Globus pallidus (tissue), 1 donor: ENCODE measurements around the gene NR3C1.

Experiments
- DNase-seq: peaks from one replicate; pipeline ENCODE4 v3.0.0-alpha.2; 2015; ENCODE audit warnings: low spot score

Gene NR3C1

DNA sequence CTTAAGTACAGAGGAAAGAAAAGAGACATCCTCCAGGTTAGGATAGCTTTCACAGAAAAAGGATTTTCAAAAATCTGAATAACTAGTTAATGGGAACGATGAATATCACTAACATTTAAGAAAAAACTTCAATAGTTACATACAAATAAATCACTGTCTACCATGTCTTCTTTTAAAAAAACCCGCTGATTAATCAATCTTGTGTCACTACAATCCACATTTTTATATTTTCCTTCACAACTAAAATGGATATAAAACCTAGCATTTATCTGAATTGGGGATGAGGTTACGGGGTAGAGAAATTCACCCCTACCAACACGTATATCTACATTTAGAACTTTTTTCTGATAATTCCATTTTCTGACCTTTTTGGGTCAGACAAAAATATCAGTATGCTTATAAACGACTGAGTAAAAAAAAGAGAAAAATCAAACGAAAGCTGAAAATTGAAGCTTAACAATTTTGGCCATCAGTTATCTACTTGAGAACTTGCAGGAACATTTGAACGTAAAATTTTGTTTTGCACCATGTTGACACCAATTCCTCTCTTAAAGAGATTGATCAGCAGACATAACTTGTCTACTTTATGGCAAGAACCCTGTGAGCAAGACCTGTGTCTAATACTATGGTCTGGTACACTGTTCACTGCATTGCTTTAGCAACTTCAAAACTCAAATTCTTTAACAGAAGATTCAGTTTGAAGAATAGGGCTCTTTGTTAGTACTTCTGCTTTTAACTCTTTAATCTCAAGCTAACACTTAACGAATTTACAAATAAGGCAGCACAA is 4.8 kb downstream of the NR3C1 start:
- peak; percentile 60 for DNase-seq

DNA sequence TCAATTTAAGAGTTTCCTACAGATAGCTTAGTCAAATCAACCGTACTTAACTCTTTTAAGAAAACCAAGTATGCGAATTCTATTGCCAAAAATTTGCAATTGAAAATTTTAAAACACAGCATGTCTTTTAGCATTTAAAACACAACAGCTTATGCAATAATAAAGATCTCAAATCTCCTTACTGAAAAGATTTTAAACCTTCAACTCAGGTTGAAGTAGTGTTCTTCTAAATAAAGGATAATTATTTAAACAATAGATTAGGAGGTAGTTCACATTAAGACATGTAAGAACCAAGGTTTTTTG is 5.5 kb downstream of the NR3C1 start:
- no peak for DNase-seq

DNA sequence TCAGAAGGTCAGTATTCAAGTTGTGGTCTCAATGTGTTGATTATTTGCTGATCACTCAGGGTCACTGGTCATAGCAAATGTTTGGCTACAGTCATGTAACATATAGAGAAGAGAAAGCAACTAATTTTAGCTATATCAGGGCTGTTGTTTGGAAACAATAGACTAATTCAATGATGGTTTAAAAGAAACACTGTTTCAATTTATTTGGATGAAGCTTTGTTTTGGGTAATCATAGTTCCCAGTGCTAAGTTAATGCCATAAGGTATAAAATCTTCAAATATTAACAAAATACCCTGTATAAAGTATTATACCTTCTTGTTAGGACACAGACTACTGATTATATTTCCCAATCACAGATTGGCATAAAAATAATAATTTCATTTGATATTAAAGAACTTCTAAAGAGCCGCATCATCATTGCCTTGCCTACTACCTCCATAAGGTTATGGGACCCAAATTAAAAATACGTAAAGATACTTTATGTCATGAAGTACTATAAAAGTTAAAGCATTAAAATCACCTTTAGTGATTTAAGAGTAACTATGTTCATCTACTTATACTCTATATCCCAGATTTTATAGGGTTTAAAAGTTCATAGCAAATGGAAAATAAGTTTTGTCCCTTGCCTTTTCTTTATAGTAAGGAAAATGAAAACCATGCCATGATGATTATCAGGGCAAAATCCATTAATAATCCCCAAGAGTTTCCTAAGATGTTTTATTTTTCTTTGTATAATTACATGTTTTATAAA is 6.0 kb downstream of the NR3C1 start:
- DNase-seq: peak; percentile 64

DNA sequence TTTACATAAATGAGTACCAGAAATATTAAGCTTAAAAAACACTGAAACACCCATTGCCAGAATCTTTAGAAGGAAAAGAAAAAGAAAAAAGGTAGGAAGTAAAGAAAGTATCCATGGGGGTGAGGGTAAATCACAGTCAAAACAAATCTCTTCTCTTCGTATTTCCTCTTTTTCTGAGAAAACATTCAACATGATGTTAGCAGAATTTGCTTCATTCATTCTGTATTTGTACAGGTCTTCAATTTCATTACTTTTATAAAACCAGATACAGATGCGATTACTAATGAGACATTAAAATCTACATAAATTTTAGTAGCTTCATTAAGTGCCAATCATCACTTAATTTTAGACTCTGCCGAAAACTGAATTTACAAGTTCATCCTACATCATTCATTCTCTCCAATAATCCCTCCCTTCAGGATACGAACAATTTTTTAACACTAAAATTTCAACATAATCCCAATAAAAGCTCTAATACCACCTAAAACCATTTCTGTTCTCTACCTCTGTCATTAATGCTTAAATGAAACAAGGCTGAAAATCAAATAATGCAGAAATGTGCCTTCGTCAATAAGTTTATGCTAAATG is 7.0 kb downstream of the NR3C1 start:
- peak; percentile 36 for DNase-seq

DNA sequence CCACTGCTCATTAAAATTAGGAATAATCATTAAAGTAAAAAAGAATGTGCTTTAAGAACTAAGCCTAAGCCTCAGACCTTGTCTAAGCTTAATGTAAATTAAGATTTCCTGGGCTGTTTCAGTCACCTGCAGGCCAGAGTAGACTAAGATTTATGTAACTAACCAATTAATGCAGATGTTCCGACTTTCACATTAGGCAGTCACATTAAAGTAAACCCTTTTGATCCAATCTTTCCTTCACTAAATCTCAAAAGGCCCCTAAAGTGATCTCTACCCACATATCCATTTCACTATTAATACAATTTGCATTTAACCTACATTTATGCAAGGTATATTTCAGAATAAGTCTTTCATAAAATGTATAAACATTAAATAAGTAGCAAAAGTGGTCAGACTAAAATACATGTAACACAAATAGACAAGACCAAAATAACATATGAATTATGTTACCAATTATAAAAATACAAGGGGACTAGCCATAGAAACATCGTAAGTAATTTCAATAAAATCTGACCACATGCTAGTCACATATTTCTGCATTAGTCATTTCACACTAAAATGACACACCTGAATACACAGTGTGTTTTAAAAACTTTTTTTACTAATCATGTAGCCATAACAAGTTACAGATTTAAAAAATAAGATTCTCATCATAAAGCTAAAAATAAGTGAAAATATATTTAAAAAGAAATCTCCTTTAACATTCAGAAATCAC is 7.7 kb downstream of the NR3C1 start:
- peak; percentile 18 for DNase-seq

DNA sequence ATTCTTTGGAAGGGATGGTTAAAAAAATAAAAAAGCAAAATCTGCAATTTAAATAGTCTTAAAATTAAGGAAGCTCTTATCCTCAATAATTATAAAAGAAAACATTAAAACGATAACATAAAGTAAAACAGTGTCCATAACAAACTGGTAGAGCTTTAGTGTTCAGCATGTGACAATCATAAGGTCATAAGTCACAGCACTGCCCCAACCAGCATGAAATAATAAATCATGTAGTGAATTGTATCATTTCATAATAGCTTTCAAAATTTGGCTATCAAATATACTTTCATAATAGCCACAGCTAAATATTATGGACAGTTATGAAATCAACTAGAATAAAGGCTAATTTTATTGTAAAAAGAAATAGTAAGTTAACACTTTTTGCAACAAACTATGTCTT is 10.0 kb downstream of the NR3C1 start:
- no peak for DNase-seq

DNA sequence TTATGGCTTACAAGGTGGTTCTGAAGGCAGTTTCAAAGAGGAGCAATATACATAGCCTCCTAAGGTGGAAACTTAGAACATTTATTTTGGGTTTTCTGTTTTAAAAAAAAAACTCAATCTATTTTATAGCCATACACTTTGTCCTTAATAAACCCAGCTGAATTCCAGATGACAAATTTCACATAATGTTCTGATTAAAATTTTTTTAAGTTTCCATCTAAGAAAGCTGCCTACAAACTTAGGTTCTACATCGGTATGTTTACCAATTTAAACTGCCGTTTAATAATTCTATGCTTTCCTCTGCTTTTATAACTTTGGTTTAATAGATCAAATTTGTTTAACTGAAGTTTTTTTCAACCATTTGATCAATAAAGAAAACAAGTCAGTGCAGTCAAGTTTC is 12.5 kb downstream of the NR3C1 start:
- no peak for DNase-seq

DNA sequence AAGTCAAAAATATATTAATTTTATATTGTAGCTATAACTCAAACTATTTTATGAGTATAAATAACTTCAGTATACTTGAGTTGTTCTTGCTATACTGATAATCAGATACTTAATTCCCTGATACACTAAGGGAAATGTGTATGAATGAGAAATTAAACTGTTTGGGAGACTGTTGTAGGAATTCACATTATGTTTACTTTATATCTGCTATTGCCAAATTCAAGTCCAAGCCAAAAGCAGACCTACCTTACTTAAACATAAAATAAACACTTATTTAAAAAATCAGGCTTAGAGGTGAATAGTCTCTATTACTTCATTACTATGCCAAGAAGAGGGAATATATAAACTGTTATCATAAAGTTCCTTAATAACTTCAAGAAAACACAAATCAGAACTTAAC is 13.2 kb downstream of the NR3C1 start:
- no peak for DNase-seq

DNA sequence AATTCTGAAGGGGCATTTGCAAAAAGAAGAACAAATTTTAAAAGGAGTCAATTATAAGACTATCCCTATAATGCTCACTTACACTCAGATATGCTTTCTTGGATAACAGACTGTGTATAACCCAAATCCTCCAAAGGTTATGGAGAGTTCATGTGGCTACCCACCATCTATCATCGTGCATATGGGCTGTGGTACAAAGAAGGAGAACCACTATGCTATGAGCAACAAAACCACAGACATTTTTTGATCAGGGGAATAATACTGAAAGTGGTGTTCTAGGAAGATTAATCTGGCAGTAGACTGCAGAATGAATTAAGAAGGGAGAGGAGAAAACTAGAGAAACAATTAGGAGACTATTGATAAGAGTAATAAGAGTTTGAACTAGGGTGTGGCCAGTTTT is 16.8 kb downstream of the NR3C1 start:
- no peak for DNase-seq

DNA sequence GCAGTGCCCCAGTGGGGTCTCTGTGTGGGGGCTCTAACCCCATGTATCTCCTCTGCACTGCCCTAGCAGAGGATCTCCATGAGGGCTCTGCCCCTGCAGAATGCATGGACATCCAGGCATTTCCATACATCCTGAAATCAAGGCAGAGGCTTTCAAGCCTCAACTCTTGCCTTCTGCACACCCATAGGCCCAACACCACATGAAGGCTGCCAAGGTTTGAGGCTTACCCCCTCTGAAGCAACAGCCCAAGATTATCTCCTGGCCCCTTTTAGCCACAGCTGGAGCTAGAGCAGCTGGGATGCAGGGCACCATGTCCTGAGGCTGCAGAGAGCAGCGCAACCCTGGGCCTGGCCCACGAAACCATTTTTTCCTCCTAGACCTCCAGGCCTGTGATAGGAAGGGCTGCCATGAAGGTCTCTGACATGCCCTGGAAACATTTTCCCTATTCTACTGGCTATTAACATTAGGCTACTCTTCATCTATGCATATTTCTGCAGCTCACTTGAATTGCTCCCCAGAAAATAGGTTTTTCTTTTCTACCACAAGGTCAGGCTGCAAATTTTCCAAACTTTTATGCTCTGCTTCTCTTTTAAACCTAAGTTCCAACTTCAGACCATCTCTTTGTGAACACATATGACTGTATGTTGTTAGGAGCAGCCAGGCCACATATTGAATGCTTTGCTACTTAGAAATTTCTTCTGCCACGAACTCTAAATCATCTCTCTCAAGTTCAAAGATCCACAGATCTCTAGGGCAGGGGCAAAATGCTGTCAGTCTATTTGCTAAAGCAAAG is 18.4 kb downstream of the NR3C1 start:
- DNase-seq: no peak

DNA sequence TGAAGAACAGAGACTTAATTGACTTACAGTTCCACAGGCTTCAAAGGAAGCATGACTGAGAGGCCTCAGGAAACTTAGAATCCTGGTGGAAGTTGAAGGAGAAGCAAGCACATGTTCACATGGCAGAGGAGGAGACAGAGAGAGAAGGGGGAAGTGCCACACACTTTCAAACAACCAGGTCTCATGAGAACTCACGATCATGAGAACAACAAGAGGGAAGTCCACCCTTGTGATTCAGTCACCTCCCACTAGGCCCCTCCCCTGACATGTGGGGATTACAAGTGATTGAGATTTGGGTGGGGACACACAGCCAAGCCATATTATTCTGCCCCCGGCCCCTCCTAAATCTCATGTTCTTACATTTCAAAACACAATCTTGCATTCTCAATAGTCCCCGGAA is 19.5 kb downstream of the NR3C1 start:
- DNase-seq: no peak

DNA sequence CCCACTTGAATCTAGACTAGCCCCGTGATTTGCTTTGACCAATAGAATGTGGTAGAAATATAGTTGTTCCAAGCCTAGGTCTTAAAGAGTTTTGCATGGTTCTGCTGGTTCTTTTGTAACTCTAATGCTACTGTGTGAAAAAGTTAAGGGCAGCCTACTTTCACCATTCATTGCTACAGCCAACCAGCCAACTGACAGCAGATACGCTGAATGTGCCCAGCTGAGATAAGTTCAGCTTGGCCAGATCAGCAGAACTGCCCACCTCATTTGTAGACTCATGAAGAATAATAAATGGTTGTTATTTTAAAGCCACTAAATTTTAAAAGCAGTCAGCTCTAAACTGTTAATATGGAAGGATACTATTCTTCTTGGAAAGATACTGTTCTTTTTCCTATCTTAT is 23.9 kb downstream of the NR3C1 start:
- no peak for DNase-seq

DNA sequence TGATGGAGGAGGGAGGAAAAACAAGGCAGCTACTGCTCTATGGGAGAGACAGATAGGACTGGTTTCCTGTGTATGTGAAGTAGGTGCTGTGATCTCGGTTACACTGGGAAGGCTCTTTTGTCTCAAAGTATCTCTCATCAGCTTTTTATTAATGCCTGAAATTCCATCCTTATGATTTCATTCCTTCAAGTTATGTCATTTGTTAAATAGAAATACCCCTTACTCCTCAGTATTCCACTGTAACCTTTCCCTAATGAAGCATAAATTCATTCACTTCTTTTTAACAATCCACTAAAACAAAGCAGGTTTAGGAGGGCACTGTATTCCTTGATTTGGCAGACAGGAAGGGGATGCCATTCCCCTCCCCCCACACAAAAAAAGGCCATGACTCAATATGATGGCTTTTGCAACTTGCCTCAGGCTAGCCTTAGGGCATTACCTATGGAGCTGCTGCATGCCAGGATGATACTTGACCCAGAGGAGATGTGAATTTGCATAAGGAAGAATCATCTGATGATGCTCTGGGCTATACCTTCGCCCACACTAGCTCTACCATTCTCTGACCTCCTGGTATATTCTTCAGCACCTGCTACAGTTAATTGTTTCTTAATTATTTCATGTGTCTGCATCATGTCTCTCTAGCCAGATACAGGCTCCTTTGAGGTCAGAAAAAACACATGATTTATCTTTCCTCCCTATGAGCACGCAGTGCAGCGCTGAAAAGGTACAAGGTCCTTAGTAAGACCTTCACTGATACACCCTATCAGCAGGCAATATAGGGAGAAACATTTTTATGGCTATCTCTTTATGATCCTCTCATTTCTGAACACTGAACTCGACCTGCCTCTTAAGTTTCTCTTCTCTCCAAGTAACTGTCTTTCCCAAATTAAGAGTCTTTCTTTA is 26.3 kb downstream of the NR3C1 start:
- DNase-seq: no peak

DNA sequence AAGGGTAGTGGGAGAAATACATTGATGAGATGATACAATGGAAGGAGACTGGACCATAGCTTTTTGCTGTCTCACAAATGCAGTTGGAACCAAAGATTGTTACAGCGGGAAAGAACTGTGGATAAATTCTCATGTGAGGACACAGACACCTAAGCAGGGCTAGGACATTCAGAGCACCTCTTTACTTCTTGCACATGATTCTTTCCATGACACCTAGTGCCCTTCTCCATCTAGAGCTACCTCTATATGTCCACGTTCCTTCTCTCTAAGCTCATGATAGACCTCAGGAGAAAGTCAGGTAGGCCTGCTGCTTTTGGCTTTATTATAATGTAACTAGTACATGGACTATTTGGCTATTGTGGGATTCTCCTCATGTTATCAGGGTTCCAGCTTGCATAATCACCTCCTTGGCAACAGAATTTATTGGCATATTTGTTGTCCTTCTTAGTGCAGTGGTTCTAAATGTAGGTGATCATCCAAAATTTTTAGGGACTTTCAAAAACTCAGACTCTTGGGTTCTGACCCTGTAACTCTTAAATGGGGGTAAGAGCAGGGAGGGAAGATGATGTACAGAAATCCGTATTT is 27.2 kb downstream of the NR3C1 start:
- DNase-seq: no peak

DNA sequence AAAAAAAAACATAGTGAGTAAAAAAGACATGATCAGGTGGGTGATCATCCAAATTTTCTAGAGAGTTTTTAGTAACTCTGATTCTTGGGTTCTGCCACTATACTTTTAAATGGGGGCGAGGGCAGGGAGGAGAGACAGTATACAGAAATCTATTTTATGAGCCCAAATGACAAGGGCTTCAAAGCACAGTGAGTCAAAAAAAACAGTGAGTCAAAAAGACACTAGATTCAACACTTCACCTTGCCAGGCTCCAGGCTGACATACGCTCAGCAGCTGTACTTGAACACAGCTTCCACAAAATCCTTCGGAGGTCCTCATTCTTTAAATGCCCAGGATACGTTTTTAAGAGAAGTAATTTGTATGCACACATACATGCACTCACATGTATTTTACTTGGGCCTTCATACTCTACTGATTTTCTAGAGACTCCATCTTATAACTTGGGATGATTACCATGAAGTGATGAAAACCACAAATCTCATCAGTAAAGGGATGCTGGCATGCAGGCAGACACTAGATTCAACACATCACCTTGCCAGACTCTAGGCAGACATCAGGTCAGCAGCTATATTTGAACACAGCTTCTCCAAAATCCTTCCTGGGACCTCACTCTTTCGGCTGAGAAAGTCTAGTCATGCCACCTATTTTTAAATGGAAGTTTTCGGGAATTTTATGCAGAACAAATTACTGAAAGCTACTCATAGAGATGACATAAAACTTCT is 28.8 kb downstream of the NR3C1 start:
- DNase-seq: no peak

DNA sequence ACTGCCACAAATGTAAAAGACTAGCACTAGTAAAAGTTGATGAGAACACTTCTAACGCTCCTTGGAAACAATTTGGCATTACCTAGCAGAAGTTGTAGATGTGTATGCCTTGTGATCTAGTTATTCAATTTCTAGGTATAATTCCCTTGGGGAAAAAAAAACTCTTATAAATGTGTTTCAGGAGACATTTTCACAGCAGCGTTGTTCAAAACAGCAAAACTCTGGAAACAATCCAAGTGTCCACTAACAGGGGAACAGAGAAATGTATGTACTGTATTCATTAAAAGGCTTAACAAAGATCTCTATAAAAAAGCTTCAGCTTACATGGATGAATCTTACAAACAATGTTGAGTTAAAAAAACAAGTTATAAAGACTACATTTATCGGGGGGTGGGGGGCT is 30.4 kb downstream of the NR3C1 start:
- DNase-seq: no peak

DNA sequence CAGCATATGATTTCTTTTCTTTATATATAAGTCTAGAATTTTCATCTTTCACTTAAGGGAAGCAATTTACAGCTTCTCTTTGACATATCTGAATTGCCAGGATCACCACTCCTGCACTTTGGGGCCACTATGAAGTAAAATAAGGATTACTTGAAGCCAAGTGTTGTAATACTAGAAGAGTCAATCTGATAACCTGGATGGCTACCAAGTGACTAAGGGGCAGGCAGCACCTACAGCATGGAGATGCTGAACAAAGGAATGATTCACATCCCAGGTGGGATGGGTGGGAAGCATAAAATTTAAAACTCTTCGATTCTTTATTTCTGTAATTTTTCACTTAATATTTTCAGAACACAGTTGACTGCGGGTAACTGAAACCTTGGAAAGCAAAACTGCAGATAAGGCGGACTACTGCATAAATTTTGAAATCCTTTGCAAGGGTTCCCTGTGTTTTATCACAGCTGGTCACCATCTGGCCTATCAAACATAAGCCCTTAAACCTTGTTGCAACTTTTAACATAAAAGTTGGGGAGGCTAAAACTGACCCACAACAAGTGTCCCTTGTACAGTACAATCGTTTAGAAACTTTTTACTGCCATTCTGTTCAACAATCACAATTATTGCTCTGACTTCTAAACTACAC is 31.2 kb downstream of the NR3C1 start:
- no peak for DNase-seq

DNA sequence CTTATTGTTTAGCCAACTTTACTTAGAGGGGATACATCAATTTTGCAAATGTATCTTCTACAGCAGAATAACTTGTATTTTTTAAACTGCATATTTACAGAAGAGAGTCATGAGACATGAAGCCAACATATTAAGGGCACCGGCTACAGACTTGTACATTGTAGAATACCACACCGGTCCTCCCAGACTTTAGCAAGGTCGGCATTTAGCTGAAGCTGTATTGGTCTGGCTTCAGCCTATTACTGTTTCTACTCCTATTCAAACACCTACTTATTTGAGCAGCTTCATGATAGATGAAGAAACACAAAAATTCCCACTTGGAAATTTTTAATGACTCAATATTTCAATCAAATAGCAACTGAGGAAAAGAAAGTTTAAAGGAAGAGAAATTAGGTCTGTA is 33.0 kb downstream of the NR3C1 start:
- DNase-seq: no peak

DNA sequence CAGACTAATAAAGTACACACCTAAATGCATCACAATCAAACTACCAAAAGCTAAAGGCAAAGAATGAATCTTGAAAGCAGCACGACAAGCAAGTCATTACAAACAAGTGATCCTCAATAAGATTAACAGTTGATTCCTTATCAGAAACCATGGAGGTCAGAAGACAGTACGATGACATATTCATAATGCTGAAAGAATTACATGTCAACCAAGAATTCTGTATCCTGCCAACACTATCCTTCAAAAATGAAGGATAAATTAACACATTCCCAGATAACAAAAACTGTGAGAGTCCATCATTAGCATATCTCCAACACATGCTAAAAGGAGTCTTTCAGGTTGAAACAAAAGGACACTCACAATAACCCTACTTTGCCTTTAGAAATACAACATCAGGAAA is 39.4 kb downstream of the NR3C1 start:
- DNase-seq: no peak
